Mononuclear cell (primary cell): ENCODE results near the gene KPNA4. TPM values are rescaled to one million over a fixed set of nuclear protein-coding genes. Genes with fewer than 3 reads are reported as not detected.

Experiments
- total RNA-seq: library from RNA; depleted of rRNA; stranded (reverse); fragments of >200 nt; gene quantifications from one replicate; pipeline ENCODE4 v1.2.3, GENCODE V29; 2012

Gene KPNA4
- total RNA-seq, 1 donor: 32.8 TPM

Other genes starting within 250 kb of the KPNA4 start
- gene IFT80, start 166.3 kb downstream of the KPNA4 start, total RNA-seq: 17.6 TPM
- 61.2 TPM for gene SMC4, start 165.9 kb downstream of the KPNA4 start, total RNA-seq
- gene TRIM59, start 115.8 kb downstream of the KPNA4 start, total RNA-seq: 21.0 TPM
- not detected for gene ARL14, start 111.6 kb upstream of the KPNA4 start, total RNA-seq
- 14.5 TPM for gene PPM1L, start 190.7 kb upstream of the KPNA4 start, total RNA-seq